PFSK-1 (cell line): Measurements from ENCODE around the gene UGGT2.

Experiments
- FOXP2 ChIP-seq: optimal IDR thresholded peaks from 2 replicates; pipeline ENCODE3; 2011; ENCODE audit warnings: borderline replicate concordance, control low read depth, inconsistent platforms; ENCODE audit not compliant: insufficient read depth; ENCODE audit errors: extremely low read length, extremely low read depth
- POLR2AphosphoS5 ChIP-seq: IDR thresholded peaks from 2 replicates; pipeline ENCODE4 v1.6.1; 2012; ENCODE audit warnings: low read depth, mild to moderate bottlenecking, control low read depth, low read length, moderate library complexity
- REST ChIP-seq, 2 experiments: IDR thresholded peaks; 2 replicates each; pipeline versions ENCODE4 v1.6.1 to v1.8.0; 2011 to 2012; ENCODE audit warnings: low read depth in 2 of 2, low read length in 2 of 2, control low read depth in 1 of 2, inconsistent platforms in 1 of 2, mild to moderate bottlenecking in 1 of 2, moderate library complexity in 1 of 2; ENCODE audit not compliant: insufficient read depth in 1 of 2
- SIN3A ChIP-seq: IDR thresholded peaks from 2 replicates; pipeline ENCODE4 v1.6.1; 2012; ENCODE audit warnings: mild to moderate bottlenecking, low read length, moderate library complexity, borderline replicate concordance; ENCODE audit not compliant: insufficient read depth
- TAF1 ChIP-seq: IDR thresholded peaks from 2 replicates; pipeline ENCODE4 v1.6.1; 2012; ENCODE audit warnings: low read length, control low read depth, borderline replicate concordance; ENCODE audit not compliant: insufficient read depth

Gene UGGT2

GRCh38 chr13:95870421-95870820, 182.8 kb downstream of the UGGT2 start:
- TF ChIP-seq TAF1 (no peak), REST (IDR thresholded peaks at IDR 0.05; ENCODE audit: insufficient read depth in 1 of 2, low read depth in 2 of 2, low read length in 2 of 2) (no peak), FOXP2 (no peak), POLR2AphosphoS5 (no peak), SIN3A (no peak)

GRCh38 chr13:95865080-95865615, 188.1 kb downstream of the UGGT2 start:
- TF ChIP-seq POLR2AphosphoS5, result no peak
- no peak for TF ChIP-seq FOXP2
- TF ChIP-seq SIN3A, result no peak
- no peak for TF ChIP-seq REST (IDR thresholded peaks at IDR 0.05; ENCODE audit: insufficient read depth in 1 of 2, low read depth in 2 of 2, low read length in 2 of 2)
- no peak for TF ChIP-seq TAF1

GRCh38 chr13:95862408-95862807, 190.8 kb downstream of the UGGT2 start:
- TF ChIP-seq POLR2AphosphoS5 (no peak), TAF1 (no peak)

- no peak for TF ChIP-seq FOXP2
These were observed 191.9 kb downstream of the UGGT2 start for GRCh38 chr13:95861296-95861695.

- no peak for TF ChIP-seq REST (IDR thresholded peaks at IDR 0.05; ENCODE audit: insufficient read depth in 1 of 2, low read depth in 2 of 2, low read length in 2 of 2)
- TF ChIP-seq TAF1, result no peak
- TF ChIP-seq POLR2AphosphoS5, result no peak
- no peak for TF ChIP-seq SIN3A
- TF ChIP-seq FOXP2, result no peak
These were observed 194.7 kb downstream of the UGGT2 start for GRCh38 chr13:95858286-95859075.

GRCh38 chr13:95842898-95843297, 210.3 kb downstream of the UGGT2 start:
- no peak for TF ChIP-seq TAF1
- TF ChIP-seq SIN3A, result no peak
- no peak for TF ChIP-seq FOXP2
- TF ChIP-seq REST (IDR thresholded peaks at IDR 0.05; ENCODE audit: insufficient read depth in 1 of 2, low read depth in 2 of 2, low read length in 2 of 2), result no peak
- TF ChIP-seq POLR2AphosphoS5, result no peak
